MM.1S (cell line): ENCODE measurements around the gene KCNJ1.

ENCODE experiments used
- CTCF ChIP-seq: fragments of 300-600 bp; sonication (generic); IDR thresholded peaks from 2 replicates; pipeline ENCODE4 v1.5.1; 2016; ENCODE audit warnings: antibody characterized with exemption, low read length, mixed read lengths
- EZH2 ChIP-seq: fragments of 300-600 bp; sonication (generic); optimal IDR thresholded peaks from 2 replicates; pipeline ENCODE3; 2017; ENCODE audit warnings: low read depth, mild to moderate bottlenecking, antibody characterized with exemption, low read length, mixed read lengths

DNA sequence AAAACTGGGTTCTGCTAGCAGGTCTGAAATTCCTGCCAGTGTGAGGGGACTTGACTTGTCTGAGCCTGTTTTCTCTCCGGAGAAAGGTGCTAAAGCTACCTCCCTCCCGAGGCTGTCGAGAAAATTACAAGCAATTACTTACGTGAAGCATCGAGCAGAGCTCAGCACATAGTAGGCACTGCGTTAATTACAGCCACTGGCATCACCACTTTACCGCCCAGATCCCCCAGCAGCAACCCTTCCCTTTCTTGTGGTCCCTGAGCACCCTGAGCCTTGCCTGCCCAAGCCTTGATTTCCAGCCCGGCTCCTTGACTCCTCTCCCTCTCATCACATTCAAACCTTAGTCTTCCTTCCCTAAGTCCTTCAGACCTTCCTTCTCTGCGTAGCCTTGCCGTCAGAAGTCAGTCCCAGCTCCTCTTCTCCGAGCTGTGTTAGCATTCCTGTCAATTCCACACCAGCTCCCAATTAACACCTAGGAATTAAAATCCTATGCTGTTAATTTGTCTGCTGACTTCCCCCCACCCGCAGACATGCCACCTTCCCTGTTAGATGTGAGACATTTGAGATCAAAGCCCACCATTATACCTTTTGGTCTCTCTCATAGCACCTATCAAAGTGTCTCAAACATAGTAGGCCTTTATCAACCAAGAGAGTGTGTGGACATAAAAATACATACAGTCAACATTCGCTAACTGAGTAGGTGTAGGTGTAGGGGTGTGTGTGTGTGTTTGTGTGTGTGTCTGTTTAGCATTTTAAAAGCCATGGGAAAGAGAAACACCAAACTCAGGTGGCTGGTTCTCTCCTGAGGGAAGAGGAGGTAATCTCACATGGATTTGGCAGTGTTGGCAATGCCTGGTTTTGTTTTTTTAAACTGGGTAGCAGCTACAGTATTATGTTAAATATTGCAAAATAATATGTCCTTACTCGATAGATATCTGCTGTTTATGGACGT, 21.2 kb upstream of the KCNJ1 start:
- TF ChIP-seq CTCF (no peak), EZH2 (no peak)
